IPS-18a (cell line): ENCODE data around the gene CABP2.
"Not testable (repeated sequence)": the region's sequence is repeated elsewhere in the genome, so short reads cannot be mapped to it uniquely, and the experiment has no call there.

Experiments used
- H3K27ac ChIP-seq: one replicate; pipeline ENCODE4 v1.5.1; 2013; ENCODE audit warnings: low read length
- H3K27me3 ChIP-seq: one replicate; pipeline ENCODE4 v1.6.1; 2013; ENCODE audit warnings: mild to moderate bottlenecking, low read length; ENCODE audit not compliant: control insufficient read depth, insufficient read depth
- H3K36me3 ChIP-seq: one replicate; pipeline ENCODE4 v1.6.1; 2013; ENCODE audit warnings: low read depth, low read length; ENCODE audit not compliant: control insufficient read depth
- H3K4me1 ChIP-seq: one replicate; pipeline ENCODE4 v1.6.1; 2013; ENCODE audit warnings: low read depth, low read length; ENCODE audit not compliant: control insufficient read depth
- H3K4me3 ChIP-seq: one replicate; pipeline ENCODE4 v1.5.1; 2013; ENCODE audit warnings: low read length
- H3K9ac ChIP-seq: one replicate; pipeline ENCODE4 v1.6.1; 2013; ENCODE audit warnings: mild to moderate bottlenecking, low read length, moderate library complexity
- H3K9me3 ChIP-seq: one replicate; pipeline ENCODE4 v1.6.1; 2013; ENCODE audit warnings: low read depth, low read length; ENCODE audit not compliant: control insufficient read depth

The CABP2 gene

GRCh38 chr11:67522844-67523555 lies at the start of gene CABP2:
TSS of gene CABP2 (minus strand) at chr11:67523446. CDS start at chr11:67523326, 120 bp downstream.
- H3K36me3 ChIP-seq = no peaks in the 10 kb centered on the region
- no peaks in the 10 kb centered on the region for H3K27me3 ChIP-seq
- H3K27ac ChIP-seq = no peak within 1 kb of the TSS
- H3K9me3 ChIP-seq = no peaks in the 10 kb centered on the region
- no peaks in the 10 kb centered on the region for H3K4me1 ChIP-seq
- H3K4me3 ChIP-seq = no peak within 1 kb of the TSS
- H3K9ac ChIP-seq = no peak within 1 kb of the TSS

DNA sequence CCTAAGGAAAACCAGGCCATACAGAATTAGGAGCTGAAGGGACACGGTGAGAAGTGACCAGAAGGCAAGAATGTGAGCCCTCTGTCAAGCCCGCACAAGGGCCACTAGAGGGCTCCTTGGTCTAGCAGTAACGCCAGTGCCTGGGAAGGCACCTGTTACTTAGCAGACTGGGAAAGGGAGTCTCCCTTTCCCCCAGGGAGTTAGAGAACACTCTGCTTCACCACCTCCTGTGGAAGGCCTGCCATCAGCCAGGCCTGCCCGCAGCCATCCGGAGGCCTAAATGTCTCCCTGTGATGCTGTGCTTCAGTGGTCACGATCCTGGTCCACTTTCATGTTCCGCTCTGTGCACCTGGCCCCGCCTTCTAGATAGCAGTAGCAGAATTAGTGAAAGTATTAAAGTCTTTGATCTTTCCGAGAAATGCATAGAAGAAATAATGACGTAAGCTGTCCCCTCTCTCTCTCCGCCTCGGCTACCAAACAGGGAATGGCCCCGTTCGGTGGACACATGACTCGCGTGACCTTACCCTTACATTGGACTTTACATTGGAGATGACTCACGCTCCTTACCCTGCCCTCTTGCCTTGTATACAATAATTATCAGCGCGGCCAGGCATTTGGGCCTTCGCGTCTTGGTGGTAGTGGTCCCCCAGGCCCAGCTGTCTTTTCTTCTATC lies 49.6 kb upstream of the CABP2 start:
- Histone ChIP-seq H3K9me3 (no peaks in the 10 kb centered on the region), H3K27me3 (no peaks in the 10 kb centered on the region), H3K27ac (no peak overlapping the region), H3K4me3 (no peak overlapping the region), H3K9ac (no peak overlapping the region), H3K4me1 (no peaks in the 10 kb centered on the region), H3K36me3 (no peaks in the 10 kb centered on the region)

DNA sequence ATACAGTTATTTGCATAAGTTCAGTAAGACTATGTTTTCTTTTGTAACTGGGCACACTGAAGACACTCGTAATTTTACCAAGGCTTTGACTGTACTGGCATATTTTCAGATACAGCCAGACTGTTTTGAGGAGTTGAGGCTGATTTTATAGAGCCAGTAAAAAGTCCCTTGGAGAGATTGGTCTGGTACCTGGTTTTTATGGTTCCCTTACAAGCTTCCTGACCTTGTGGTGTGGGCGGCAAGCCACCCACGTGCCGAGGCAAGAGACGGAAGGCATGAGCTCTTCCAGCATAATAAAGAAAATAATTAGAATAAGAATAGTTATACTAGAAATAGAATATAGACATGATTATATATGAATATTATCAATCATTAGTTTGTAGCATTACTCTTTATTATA lies 49.1 kb upstream of the CABP2 start:
- Histone ChIP-seq H3K4me1 (no peaks in the 10 kb centered on the region), H3K9me3 (no peaks in the 10 kb centered on the region), H3K36me3 (no peaks in the 10 kb centered on the region), H3K9ac (no peak overlapping the region), H3K27ac (no peak overlapping the region), H3K4me3 (no peak overlapping the region), H3K27me3 (no peaks in the 10 kb centered on the region)

- H3K9me3 ChIP-seq = no peaks in the 10 kb centered on the region
- no peak overlapping the region for H3K4me3 ChIP-seq
- no peaks in the 10 kb centered on the region for H3K36me3 ChIP-seq
- H3K4me1 ChIP-seq = no peaks in the 10 kb centered on the region
- H3K27ac ChIP-seq = no peak overlapping the region
- no peaks in the 10 kb centered on the region for H3K27me3 ChIP-seq
- no peak overlapping the region for H3K9ac ChIP-seq
Observed at GRCh38 chr11:67571443-67571842, 48.2 kb upstream of the CABP2 start.

GRCh38 chr11:67564230-67564629 lies 41.0 kb upstream of the CABP2 start:
- Histone ChIP-seq H3K27ac (no peak overlapping the region), H3K4me3 (no peak overlapping the region), H3K9ac (no peak overlapping the region), H3K27me3 (no peaks in the 10 kb centered on the region), H3K36me3 (no peaks in the 10 kb centered on the region), H3K9me3 (no peaks in the 10 kb centered on the region), H3K4me1 (peaks cover 7% of the 10 kb centered on the region)

- not testable (repeated sequence) for H3K9me3 ChIP-seq
Observed at GRCh38 chr11:67563705-67564114, 40.5 kb upstream of the CABP2 start.

GRCh38 chr11:67562963-67563704 lies 39.9 kb upstream of the CABP2 start:
- peaks cover 7% of the 10 kb centered on the region for H3K4me1 ChIP-seq
- H3K27me3 ChIP-seq = no peaks in the 10 kb centered on the region
- no peaks in the 10 kb centered on the region for H3K9me3 ChIP-seq
- no peaks in the 10 kb centered on the region for H3K36me3 ChIP-seq
- H3K27ac ChIP-seq = no peak overlapping the region
- H3K4me3 ChIP-seq = no peak overlapping the region
- H3K9ac ChIP-seq = no peak overlapping the region

More at GRCh38 chr11:67563705-67564114, 40.5 kb upstream of the CABP2 start:
- not testable (repeated sequence) for H3K4me1 ChIP-seq, H3K4me3 ChIP-seq, H3K27ac ChIP-seq, H3K9ac ChIP-seq, H3K36me3 ChIP-seq, H3K27me3 ChIP-seq

DNA sequence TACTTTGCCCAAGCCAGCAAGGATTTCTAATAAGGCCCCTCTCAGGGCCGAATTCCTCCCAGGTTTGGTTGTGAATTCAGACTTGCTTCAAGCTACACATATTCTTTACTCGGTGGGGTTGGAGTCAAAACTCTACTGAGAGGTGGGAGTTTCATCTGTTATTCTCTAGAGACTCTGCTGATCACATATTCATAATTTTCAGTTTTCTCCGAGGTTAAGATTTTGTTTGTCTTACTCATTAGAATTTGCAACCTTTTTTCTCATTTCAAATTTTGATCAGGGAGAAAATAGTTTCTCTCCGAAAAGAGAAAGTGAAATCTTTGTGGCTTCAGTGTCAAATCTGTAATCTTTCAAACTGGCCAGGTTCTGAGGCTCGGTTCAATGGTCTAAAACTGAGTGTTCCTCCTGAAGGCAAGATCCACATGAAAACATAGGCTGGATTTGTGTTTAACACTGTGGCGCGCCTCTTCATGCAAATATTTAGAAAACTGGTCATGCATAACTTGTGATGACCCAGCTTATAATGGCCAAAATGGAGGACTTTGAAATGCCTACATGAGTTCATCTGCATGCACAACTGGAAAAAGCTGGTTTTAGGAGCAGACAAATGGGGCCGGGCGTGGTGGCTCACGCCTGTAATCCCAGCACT lies 38.8 kb upstream of the CABP2 start:
- H3K27ac ChIP-seq = no peak overlapping the region
- no peaks in the 10 kb centered on the region for H3K36me3 ChIP-seq
- H3K9me3 ChIP-seq = no peaks in the 10 kb centered on the region
- H3K9ac ChIP-seq = no peak overlapping the region
- no peak overlapping the region for H3K4me3 ChIP-seq
- peaks cover 7% of the 10 kb centered on the region for H3K4me1 ChIP-seq
- no peaks in the 10 kb centered on the region for H3K27me3 ChIP-seq

GRCh38 chr11:67558084-67558772 lies 35.0 kb upstream of the CABP2 start:
- Histone ChIP-seq H3K9me3 (no peaks in the 10 kb centered on the region), H3K36me3 (no peaks in the 10 kb centered on the region), H3K4me1 (peaks cover 3% of the 10 kb centered on the region), H3K27me3 (no peaks in the 10 kb centered on the region), H3K27ac (no peak overlapping the region), H3K9ac (no peak overlapping the region), H3K4me3 (no peak overlapping the region)

DNA sequence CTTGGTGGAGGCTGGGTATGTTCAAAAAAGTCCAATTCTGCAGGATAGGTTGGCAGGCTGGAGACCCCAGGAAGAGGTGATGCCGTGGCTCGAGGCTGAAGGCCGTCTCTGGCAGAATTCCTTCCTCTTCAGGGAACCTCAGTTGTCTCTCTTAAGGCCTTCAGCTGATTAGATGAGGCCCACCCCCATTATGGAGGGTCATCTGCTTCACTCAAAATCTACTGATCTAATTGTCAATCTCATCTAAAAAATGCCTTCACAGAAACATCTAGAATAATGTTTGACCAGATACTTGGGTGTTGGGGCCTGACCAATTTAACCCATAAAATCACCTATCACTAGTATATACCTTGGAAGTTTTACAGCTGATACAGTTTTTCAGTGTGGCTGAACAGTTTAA lies 33.0 kb upstream of the CABP2 start:
- H3K9ac ChIP-seq = no peak overlapping the region

DNA sequence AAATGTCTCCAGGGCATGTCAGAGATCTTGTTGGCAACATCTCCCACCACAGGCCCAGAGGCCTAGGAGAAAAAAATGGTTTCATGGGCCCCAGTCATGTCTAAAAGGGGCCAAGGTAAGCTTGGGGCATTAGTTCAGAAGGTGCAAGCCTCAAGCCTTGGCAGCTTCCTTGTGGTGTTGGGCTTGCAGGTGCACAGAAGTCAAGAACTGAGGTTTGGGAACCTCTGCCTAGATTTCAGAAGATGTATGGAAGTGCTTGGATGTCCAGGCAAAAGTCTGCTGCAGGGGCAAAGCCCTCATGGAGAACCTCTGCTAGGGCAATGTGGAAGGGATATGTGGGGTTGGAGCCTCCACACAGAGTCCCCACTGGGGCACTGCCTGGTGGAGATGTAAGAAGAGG lies 28.5 kb upstream of the CABP2 start:
- H3K9me3 ChIP-seq, H3K27me3 ChIP-seq, H3K4me1 ChIP-seq, H3K27ac ChIP-seq, H3K36me3 ChIP-seq, H3K9ac ChIP-seq, H3K4me3 ChIP-seq: not testable (repeated sequence)

More for the DNA sequence above, 33.0 kb upstream of the CABP2 start:
- H3K36me3 ChIP-seq = no peaks in the 10 kb centered on the region
- no peaks in the 10 kb centered on the region for H3K4me1 ChIP-seq
- H3K27me3 ChIP-seq = no peaks in the 10 kb centered on the region
- H3K9me3 ChIP-seq = no peaks in the 10 kb centered on the region
- H3K27ac ChIP-seq = no peak overlapping the region
- no peak overlapping the region for H3K4me3 ChIP-seq
